Measurements from ENCODE around the gene PDF.

The PDF gene

DNA sequence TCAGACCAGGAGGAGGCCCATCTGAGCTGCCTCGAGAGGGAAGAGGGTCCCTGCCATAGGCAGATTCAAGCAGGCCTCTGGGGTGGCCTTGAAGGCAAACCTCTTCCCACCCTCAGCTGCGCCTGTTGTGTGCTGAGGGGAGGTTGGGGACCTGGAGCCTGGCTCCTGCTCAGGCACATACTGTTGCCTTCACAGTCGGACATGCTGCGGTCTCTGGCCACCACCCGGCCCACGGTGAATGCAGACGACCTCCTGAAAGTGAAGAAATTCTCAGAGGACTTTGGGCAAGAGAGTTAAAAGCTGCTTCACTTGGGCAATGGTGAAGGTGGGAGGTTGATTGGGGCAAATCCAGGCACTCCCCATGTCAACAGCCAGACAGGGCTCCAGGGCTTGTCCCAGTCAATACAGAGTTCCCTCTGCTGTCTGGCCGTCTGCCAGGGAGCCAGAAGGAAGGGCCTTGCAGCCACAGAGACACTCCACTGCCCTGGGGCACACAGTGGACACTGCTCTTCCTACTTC, 6.3 kb downstream of the PDF start:
- in situ Hi-C loops (cut with MboI; ENCODE audit: low sequenced_read_pairs, unreplicated experiment), result no loop called here
- TF ChIP-seq, protein P1, sequence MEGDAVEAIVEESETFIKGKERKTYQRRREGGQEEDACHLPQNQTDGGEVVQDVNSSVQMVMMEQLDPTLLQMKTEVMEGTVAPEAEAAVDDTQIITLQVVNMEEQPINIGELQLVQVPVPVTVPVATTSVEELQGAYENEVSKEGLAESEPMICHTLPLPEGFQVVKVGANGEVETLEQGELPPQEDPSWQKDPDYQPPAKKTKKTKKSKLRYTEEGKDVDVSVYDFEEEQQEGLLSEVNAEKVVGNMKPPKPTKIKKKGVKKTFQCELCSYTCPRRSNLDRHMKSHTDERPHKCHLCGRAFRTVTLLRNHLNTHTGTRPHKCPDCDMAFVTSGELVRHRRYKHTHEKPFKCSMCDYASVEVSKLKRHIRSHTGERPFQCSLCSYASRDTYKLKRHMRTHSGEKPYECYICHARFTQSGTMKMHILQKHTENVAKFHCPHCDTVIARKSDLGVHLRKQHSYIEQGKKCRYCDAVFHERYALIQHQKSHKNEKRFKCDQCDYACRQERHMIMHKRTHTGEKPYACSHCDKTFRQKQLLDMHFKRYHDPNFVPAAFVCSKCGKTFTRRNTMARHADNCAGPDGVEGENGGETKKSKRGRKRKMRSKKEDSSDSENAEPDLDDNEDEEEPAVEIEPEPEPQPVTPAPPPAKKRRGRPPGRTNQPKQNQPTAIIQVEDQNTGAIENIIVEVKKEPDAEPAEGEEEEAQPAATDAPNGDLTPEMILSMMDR (IDR thresholded peaks at IDR 0.05; ENCODE audit: borderline replicate concordance, control extremely low read depth, extremely low read depth, insufficient read depth, missing control alignments), result no peak
- no peak for DNase-seq (ENCODE audit: low spot score)

DNA sequence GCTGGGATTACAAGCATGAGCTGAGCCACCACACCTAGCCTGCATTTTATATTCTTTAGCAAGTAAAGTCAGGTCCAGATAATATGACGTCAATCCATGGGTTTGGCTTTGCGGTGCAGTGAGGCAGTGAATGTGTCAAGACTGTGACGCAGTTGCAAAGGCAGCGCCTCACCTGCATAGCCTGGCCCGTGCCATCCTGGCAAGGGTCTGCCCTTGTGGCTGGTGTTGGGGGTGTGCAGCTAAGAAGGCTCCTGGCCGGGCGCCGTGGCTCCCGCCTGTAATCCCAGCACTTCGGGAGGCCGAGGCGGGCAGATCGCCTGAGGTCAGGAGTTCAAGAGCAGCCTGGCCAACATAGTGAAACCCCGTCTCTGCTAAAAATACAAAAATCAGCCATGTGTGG, 7.0 kb downstream of the PDF start:
- in situ Hi-C loops (cut with MboI; ENCODE audit: low sequenced_read_pairs, unreplicated experiment), result no loop called here
- TF ChIP-seq, protein P1 (IDR thresholded peaks at IDR 0.05; ENCODE audit: borderline replicate concordance, control extremely low read depth, extremely low read depth, insufficient read depth, missing control alignments), result no peak

DNA sequence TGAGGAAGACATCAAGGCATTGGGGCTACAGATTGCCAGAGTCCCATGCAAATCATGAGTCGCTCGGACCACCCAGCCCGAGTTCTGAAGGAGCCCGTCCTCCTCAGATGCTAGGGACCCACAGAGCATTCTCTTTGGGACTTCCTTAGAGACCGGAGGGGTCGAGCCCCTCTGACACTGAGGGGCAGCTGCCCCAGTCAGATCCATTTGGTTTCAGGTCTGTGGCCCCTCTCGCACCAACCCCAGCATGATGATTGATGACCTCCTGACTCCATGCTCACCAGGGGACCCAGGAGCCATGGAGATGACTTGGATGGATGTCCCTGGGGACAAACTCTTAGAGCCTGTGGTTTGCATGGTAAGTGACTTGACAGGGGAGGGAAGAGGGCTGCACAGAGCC, 8.0 kb downstream of the PDF start:
- in situ Hi-C loops (cut with MboI; ENCODE audit: low sequenced_read_pairs, unreplicated experiment), result no loop called here
- DNase-seq (ENCODE audit: low spot score), result no peak
- TF ChIP-seq, protein P1 (IDR thresholded peaks at IDR 0.05; ENCODE audit: borderline replicate concordance, control extremely low read depth, extremely low read depth, insufficient read depth, missing control alignments), result no peak

More for the DNA sequence above, 7.0 kb downstream of the PDF start:
- DNase-seq (ENCODE audit: low spot score), result no peak

DNA sequence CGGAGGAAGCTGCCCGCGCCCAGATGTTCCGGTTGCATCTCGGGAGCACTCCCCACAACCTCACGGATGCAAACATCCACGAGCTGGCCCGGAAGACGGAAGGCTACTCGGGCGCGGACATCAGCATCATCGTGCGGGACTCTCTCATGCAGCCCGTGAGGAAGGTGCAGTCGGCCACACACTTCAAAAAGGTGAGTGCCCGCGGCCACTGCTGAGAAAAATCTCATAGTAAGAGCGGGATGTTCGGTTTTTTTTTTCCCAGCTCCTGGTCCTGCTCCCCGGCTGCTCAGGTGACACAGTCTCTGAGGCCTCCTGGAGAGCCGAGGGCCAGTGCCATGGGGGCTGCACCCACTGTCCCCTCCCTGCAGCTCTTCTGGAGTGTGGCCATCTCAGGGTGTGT, 9.3 kb downstream of the PDF start:
- no peak for DNase-seq (ENCODE audit: low spot score)
- TF ChIP-seq, protein P1 (IDR thresholded peaks at IDR 0.05; ENCODE audit: borderline replicate concordance, control extremely low read depth, extremely low read depth, insufficient read depth, missing control alignments), result no peak
- in situ Hi-C loops (cut with MboI; ENCODE audit: low sequenced_read_pairs, unreplicated experiment), result no loop called here

DNA sequence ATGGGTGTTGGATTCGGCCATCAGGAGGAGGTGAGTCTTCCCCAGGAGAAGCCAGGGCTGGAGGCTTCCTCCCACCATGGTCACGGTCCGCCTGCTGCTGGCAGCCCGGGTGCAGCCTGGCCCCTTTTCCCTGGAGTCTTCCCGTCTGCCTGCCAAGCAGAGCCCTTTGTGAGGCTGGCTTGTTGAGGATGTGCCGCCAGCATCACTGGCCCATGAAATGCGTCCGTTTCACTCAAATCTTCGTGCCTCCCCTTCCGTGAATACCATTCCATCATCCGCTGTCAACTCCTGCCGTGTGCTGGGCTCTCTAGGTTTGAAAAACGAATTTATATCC, 9.7 kb downstream of the PDF start:
- TF ChIP-seq, protein P1 (IDR thresholded peaks at IDR 0.05; ENCODE audit: borderline replicate concordance, control extremely low read depth, extremely low read depth, insufficient read depth, missing control alignments), result no peak
- in situ Hi-C loops (cut with MboI; ENCODE audit: low sequenced_read_pairs, unreplicated experiment), result no loop called here

DNA sequence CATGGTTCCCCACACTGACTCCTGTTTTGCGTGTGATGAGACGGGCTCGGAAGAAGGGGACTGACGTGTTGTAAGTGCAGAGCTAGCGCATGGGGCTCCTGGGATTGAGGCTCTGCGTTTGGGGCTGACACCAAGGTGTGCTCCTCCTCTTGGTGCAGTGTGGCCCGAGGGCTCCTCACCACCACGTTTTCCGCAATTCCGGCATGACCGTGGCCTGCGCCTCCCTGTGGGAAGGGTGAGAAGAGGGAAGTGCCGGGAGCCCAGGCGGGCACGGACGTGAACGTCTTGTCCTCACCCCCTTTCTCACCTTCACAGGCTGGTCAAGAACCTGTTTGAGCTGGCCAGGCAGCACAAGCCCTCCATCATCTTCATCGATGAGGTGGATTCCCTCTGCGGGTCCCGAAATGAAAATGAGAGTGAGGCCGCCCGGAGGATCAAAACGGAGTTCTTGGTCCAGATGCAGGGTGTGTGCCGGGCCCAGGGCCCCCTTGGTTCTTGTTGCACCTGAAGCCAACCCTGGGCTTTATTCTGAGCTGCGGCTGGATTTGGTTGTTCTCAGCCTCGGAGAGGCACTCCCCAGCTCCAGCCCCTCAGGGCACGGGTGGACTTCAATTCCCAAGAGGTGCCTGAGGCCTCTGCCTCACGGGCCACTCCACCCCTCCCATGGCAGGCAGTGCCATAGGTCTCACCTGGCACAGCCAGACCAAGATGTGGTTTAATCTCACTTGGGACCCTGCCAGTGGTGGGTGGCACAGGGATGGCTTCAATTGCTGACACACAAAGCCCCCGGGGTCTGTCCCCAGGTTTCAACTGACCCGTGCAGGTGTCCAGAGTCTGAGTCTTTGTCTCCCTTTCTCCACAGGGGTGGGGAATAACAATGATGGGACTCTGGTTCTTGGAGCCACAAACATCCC, 10.3 kb downstream of the PDF start:
- TF ChIP-seq, protein P1 (IDR thresholded peaks at IDR 0.05; ENCODE audit: borderline replicate concordance, control extremely low read depth, extremely low read depth, insufficient read depth, missing control alignments), result no peak
- in situ Hi-C loops (cut with MboI; ENCODE audit: low sequenced_read_pairs, unreplicated experiment), result no loop called here
- DNase-seq (ENCODE audit: low spot score), result no peak

More for the DNA sequence above, 9.7 kb downstream of the PDF start:
- DNase-seq (ENCODE audit: low spot score), result no peak

Data from GM13976 (cell line).